Ishikawa (cell line): ENCODE results near the gene ALPL.

Source experiments
- CEBPB ChIP-seq: IDR thresholded peaks from 2 replicates; pipeline ENCODE4 v1.6.1; 2012
- CREB1 ChIP-seq: IDR thresholded peaks from 2 replicates; pipeline ENCODE4 v1.6.1; 2012; ENCODE audit warnings: low read depth
- EGR1 ChIP-seq: IDR thresholded peaks from 2 replicates; pipeline ENCODE4 v1.6.1; 2012
- EP300 ChIP-seq: IDR thresholded peaks from 2 replicates; pipeline ENCODE4 v1.6.1; 2012; ENCODE audit warnings: borderline replicate concordance
- FOXM1 ChIP-seq: IDR thresholded peaks from 2 replicates; pipeline ENCODE4 v1.6.1; 2012; ENCODE audit warnings: low read depth, borderline replicate concordance
- MAX ChIP-seq: IDR thresholded peaks from 2 replicates; pipeline ENCODE4 v1.6.1; 2012
- NFIC ChIP-seq: IDR thresholded peaks from 2 replicates; pipeline ENCODE4 v1.6.1; 2012
- RAD21 ChIP-seq: IDR thresholded peaks from 2 replicates; pipeline ENCODE4 v1.6.1; 2012; ENCODE audit warnings: low read depth
- REST ChIP-seq: IDR thresholded peaks from 2 replicates; pipeline ENCODE4 v1.6.1; 2012; ENCODE audit warnings: low read depth, mild to moderate bottlenecking
- TAF1 ChIP-seq: IDR thresholded peaks from 2 replicates; pipeline ENCODE4 v1.6.1; 2012; ENCODE audit warnings: low read depth, mild to moderate bottlenecking
- TCF12 ChIP-seq: IDR thresholded peaks from 2 replicates; pipeline ENCODE4 v1.6.1; 2012; ENCODE audit warnings: low read depth
- TEAD4 ChIP-seq: IDR thresholded peaks from 2 replicates; pipeline ENCODE4 v1.6.1; 2012
- USF1 ChIP-seq: IDR thresholded peaks from 2 replicates; pipeline ENCODE4 v1.6.1; 2012
- YY1 ChIP-seq: IDR thresholded peaks from 2 replicates; pipeline ENCODE4 v1.6.1; 2012; ENCODE audit warnings: low read depth
- ZBTB7A ChIP-seq: IDR thresholded peaks from 2 replicates; pipeline ENCODE4 v1.6.1; 2012; ENCODE audit warnings: low read depth

Gene ALPL

GRCh38 chr1:21550866-21551475 is 41.7 kb downstream of the ALPL start:
- no peak for TF ChIP-seq EP300
- TF ChIP-seq REST: no peak
- TF ChIP-seq NFIC: no peak
- no peak for TF ChIP-seq CEBPB
- no peak for TF ChIP-seq RAD21
- no peak for TF ChIP-seq TEAD4
- TF ChIP-seq YY1: no peak
- TF ChIP-seq FOXM1: no peak
- no peak for TF ChIP-seq EGR1
- no peak for TF ChIP-seq USF1
- TF ChIP-seq TCF12: no peak
- TF ChIP-seq MAX: no peak
- no peak for TF ChIP-seq TAF1
- no peak for TF ChIP-seq ZBTB7A
- no peak for TF ChIP-seq CREB1

- TF ChIP-seq CREB1: no peak
- TF ChIP-seq YY1: no peak
- TF ChIP-seq EP300: no peak
- no peak for TF ChIP-seq FOXM1
- TF ChIP-seq NFIC: no peak
- no peak for TF ChIP-seq ZBTB7A
- TF ChIP-seq USF1: no peak
- no peak for TF ChIP-seq CEBPB
- no peak for TF ChIP-seq RAD21
- no peak for TF ChIP-seq TAF1
- no peak for TF ChIP-seq MAX
- TF ChIP-seq TCF12: no peak
- TF ChIP-seq TEAD4: no peak
Observed at GRCh38 chr1:21552715-21553114, 43.5 kb downstream of the ALPL start.

GRCh38 chr1:21553116-21553926 is 44.1 kb downstream of the ALPL start:
- no peak for TF ChIP-seq TAF1
- no peak for TF ChIP-seq FOXM1
- no peak for TF ChIP-seq YY1
- no peak for TF ChIP-seq MAX
- no peak for TF ChIP-seq CREB1
- TF ChIP-seq TEAD4: no peak
- TF ChIP-seq USF1: no peak
- TF ChIP-seq RAD21: no peak
- no peak for TF ChIP-seq EGR1
- no peak for TF ChIP-seq ZBTB7A
- no peak for TF ChIP-seq EP300
- no peak for TF ChIP-seq NFIC
- no peak for TF ChIP-seq REST
- TF ChIP-seq TCF12: no peak

- TF ChIP-seq MAX: no peak
- no peak for TF ChIP-seq NFIC
- TF ChIP-seq EGR1: no peak
- no peak for TF ChIP-seq REST
- no peak for TF ChIP-seq TCF12
- no peak for TF ChIP-seq CREB1
Observed at GRCh38 chr1:21559788-21560567, 50.8 kb downstream of the ALPL start.
